ENCODE data around the gene RMC1. TPM values are rescaled to one million over a fixed set of nuclear protein-coding genes. Genes with fewer than 3 reads are reported as not detected.

The RMC1 gene
- total RNA-seq, 1 donor from 2014 or later, result 71.2 TPM

DNA sequence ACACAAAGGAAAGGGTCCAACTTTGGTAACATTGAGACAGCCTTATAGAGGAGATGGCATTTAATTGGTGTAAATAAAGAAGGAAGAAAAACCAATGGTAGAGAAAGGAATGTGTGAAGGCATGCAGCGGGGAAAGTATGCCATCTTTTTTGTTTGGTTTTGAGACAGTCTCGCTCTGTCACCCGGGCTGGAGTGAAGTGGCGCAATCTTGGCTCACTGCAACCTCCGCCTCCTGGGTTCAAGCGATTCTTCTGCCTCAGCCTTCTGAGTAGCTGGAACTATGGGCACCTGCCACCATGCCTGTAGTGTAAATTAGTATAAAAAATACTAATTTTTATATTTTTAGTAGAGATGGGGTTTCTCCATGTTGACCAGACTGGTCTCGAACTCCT lies 43.8 kb upstream of the RMC1 start:
- DNase-seq (no peak), ATAC-seq (ENCODE audit: low read depth) (no peak)
- Mint-ChIP-seq H3K36me3 (ENCODE audit: low read depth) (peaks cover 73% of the 10 kb centered on the region), H3K4me1 (peaks cover 68% of the 10 kb centered on the region), H3K9me3 (no peaks in the 10 kb centered on the region), H3K27me3 (no peaks in the 10 kb centered on the region), H3K27ac (no peak overlapping the region), H3K4me3 (no peak overlapping the region)
- TF ChIP-seq, protein P1, sequence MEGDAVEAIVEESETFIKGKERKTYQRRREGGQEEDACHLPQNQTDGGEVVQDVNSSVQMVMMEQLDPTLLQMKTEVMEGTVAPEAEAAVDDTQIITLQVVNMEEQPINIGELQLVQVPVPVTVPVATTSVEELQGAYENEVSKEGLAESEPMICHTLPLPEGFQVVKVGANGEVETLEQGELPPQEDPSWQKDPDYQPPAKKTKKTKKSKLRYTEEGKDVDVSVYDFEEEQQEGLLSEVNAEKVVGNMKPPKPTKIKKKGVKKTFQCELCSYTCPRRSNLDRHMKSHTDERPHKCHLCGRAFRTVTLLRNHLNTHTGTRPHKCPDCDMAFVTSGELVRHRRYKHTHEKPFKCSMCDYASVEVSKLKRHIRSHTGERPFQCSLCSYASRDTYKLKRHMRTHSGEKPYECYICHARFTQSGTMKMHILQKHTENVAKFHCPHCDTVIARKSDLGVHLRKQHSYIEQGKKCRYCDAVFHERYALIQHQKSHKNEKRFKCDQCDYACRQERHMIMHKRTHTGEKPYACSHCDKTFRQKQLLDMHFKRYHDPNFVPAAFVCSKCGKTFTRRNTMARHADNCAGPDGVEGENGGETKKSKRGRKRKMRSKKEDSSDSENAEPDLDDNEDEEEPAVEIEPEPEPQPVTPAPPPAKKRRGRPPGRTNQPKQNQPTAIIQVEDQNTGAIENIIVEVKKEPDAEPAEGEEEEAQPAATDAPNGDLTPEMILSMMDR (IDR thresholded peaks at IDR 0.05), result no peak
- CTCF ChIA-PET, result no interaction called here
- intact Hi-C loops (cut with micrococcal nuclease), result no loop called here
- POLR2A ChIA-PET, result no interaction called here

DNA sequence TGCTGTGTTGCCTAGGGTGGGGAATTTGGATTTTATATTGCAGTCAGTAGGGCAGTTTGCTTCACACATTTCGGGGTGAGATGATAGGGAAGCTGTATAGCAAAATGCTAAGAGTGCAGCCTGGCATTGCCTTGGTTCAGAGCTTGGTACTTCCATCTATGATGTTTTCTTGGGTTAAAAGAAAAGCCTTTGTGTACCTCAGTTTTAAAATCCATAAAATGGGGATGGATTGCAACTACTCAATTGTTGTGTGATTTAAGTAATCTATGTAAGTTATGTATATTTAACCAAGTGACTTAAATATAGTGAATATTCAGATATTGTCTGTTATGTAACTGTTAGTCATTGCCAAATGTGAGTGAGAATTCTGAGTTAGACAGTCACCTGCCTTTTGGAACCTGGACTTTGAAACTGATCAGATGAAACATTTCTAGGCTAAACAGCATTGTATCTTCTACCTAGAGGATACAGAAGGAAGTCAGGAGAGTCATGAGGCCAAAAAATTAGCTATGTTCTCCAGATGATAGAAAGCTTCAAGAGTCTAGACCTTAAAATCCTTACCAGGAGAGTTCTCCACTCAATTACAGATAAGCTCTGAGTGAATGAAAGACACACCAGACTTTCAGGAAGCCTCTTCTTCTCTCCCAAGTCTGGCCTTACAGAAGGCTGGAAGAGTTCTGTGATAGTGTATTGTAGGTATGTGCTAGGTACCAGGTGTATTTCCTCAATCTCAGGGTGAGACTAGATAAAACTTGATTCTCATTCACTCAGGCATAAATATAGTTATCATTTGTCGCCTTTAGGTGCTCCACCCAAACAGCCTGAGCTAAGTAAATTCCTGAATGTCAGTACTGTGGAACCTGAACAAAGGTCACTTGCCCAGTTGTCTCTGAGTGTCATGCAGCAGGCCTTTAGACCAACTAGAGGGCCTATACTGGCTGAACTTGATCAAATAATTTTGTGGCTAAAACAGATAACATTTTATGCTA lies 42.7 kb upstream of the RMC1 start:
- no peaks in the 10 kb centered on the region for H3K27me3 Mint-ChIP-seq
- intact Hi-C loops (cut with micrococcal nuclease), result loop anchor here (2.0 kb wide), 1 partner anchor 18 kb away; no protein-coding TSS in a partner anchor
- H3K4me3 Mint-ChIP-seq, result no peak overlapping the region
- no peak overlapping the region for H3K27ac Mint-ChIP-seq
- H3K4me1 Mint-ChIP-seq, result peaks cover 59% of the 10 kb centered on the region
- DNase-seq, result no peak
- TF ChIP-seq, protein P1 (IDR thresholded peaks at IDR 0.05), result no peak
- no peaks in the 10 kb centered on the region for H3K9me3 Mint-ChIP-seq
- ATAC-seq (ENCODE audit: low read depth), result no peak
- POLR2A ChIA-PET, result no interaction called here
- H3K36me3 Mint-ChIP-seq (ENCODE audit: low read depth), result peaks cover 74% of the 10 kb centered on the region
- CTCF ChIA-PET, result interaction anchor here (0.8 kb wide), 1 partner anchor 36 kb away, joined by 3 read pairs; no protein-coding TSS in a partner anchor

DNA sequence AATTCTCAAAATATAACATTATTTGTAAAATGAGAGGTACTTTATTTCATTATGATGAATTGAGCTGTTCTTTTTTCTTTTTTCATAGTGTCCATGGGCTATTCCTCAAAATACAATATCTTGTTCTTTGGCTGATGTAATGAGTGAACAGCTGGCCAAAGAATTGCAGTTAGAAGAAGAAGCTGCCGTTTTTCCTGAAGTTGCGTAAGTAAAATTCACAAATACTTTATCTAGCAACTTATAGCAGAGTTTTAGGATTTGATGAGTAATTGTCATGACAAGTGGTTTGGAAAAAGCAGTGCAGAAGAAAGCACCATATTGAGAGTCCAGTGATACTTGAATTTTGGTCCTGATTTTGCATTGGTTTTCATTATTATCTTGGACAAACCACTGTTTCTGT lies 40.4 kb upstream of the RMC1 start:
- no peaks in the 10 kb centered on the region for H3K9me3 Mint-ChIP-seq
- H3K27ac Mint-ChIP-seq, result no peak overlapping the region
- H3K4me1 Mint-ChIP-seq, result peaks cover 41% of the 10 kb centered on the region
- ATAC-seq (ENCODE audit: low read depth), result no peak
- H3K36me3 Mint-ChIP-seq (ENCODE audit: low read depth), result peaks cover 76% of the 10 kb centered on the region
- ChIA-PET POLR2A (interaction anchor here (1.0 kb wide), 1 partner anchor 9 kb away, joined by 5 read pairs; the partner anchor contains the start of gene RIOK3), CTCF (interaction anchor here (1.3 to 1.9 kb wide), 2 partner anchors 9 to 36 kb away, joined by 3 to 4 read pairs; no protein-coding TSS in a partner anchor)
- intact Hi-C loops (cut with micrococcal nuclease), result no loop called here
- no peak overlapping the region for H3K4me3 Mint-ChIP-seq
- DNase-seq, result no peak
- TF ChIP-seq, protein P1 (IDR thresholded peaks at IDR 0.05), result no peak
- H3K27me3 Mint-ChIP-seq, result no peaks in the 10 kb centered on the region

DNA sequence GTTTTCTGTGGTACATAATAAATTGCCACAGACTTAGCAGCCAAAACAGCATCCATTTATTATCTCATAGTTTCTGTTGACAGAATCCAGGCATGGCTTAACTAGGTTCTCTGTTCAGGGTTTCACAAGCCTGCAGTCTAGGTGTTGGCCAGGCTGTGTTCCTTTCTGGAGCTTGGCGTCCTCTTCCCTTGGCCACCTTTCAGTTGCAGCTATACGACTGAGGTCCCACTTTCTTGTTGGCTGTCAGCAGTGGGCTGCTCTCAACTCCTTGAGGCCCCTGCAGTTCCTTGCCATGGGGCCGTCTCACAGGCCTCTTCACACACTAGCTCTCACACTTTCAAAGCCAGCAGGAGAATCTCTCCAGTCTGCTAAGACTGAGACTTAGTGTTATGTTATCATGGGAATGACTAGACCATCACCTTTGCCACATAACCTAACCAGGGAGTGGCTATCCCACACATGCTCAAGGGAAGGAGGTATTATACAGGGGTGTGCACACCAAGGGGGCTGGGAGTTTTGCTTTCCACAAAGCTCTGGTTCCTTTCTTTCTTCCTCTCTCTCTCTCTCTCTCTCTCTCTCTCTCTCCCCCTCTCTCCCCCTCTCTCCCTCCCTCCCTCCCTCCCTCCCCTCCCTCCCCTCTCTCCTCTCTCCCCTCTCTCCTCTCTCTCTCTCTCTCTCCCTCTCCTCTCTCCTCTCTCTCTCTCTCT lies 34.4 kb upstream of the RMC1 start:
- Mint-ChIP-seq H3K9me3 (no peaks in the 10 kb centered on the region), H3K4me1 (no peaks in the 10 kb centered on the region), H3K4me3 (no peak overlapping the region), H3K27ac (no peak overlapping the region), H3K27me3 (no peaks in the 10 kb centered on the region), H3K36me3 (ENCODE audit: low read depth) (peaks cover 42% of the 10 kb centered on the region)
- intact Hi-C loops (cut with micrococcal nuclease), result no loop called here
- no peak for ATAC-seq (ENCODE audit: low read depth)
- ChIA-PET CTCF (interaction anchor here (1.4 kb wide), 1 partner anchor 30 kb away, joined by 4 read pairs; no protein-coding TSS in a partner anchor), POLR2A (interaction anchor here (0.6 kb wide), 1 partner anchor 108 kb away, joined by 3 read pairs; no protein-coding TSS in a partner anchor)
- TF ChIP-seq, protein P1 (IDR thresholded peaks at IDR 0.05), result no peak
- no peak for DNase-seq

Measured in activated B cell treated with CpG ODN at 0.5 μM for 24 hours (primary cell).